Adrenal gland (tissue), 12 donors: ENCODE data around the gene HMCN2. TPM values are rescaled to one million over a fixed set of nuclear protein-coding genes. Genes with fewer than 3 reads are reported as not detected.

Experiments
- DNase-seq, 7 donors: peaks; one replicate each; pipeline ENCODE4 v3.0.0-alpha.2; 2019 to 2020
- H3K27ac ChIP-seq, 5 donors: fragments of 200-600 bp; sonication (generic) in 4 of 5; 1 replicate in 3 of 5; 2 replicates in 2 of 5; pipeline versions ENCODE4 v1.5.1 to v1.8.0; 2016 to 2020; ENCODE audit warnings: mild to moderate bottlenecking in 1 of 5
- H3K27me3 ChIP-seq: fragments of 200-600 bp; 2 replicates; pipeline ENCODE4 v1.8.0; 2021
- H3K36me3 ChIP-seq, 2 donors: fragments of 200-600 bp; replicated peaks in 1 of 2; 1 replicate in 1 of 2; 2 replicates in 1 of 2; pipeline versions ENCODE4 v1.5.1 to v1.8.0; 2018 to 2022
- H3K4me1 ChIP-seq, 2 donors: fragments of 200-600 bp; replicated peaks in 1 of 2; 1 replicate in 1 of 2; 2 replicates in 1 of 2; pipeline versions ENCODE4 v1.5.1 to v1.8.0; 2018 to 2021
- H3K4me3 ChIP-seq, 4 donors: fragments of 200-600 bp; sonication (generic) in 3 of 4; one replicate each; pipeline ENCODE4 v1.5.1; 2016 to 2018
- H3K9me3 ChIP-seq, 3 donors: fragments of 200-600 bp; sonication (generic) in 1 of 3; replicated peaks in 1 of 3; 1 replicate in 2 of 3; 2 replicates in 1 of 3; pipeline versions ENCODE4 v1.5.1 to v1.8.0; 2016 to 2021
- CTCF ChIP-seq, 6 experiments: fragments of 450-650 bp in 4 of 6; fragments of 200-600 bp in 2 of 6; sonication (generic) in 1 of 6; IDR thresholded peaks; 1 replicate in 5 of 6; 2 replicates in 1 of 6; pipeline versions ENCODE4 v1.5.1 to v1.8.0; 2016 to 2021; ENCODE audit warnings: antibody characterized with exemption in 6 of 6, mild to moderate bottlenecking in 2 of 6, moderate library complexity in 1 of 6
- POLR2A ChIP-seq, 2 donors: fragments of 450-650 bp; IDR thresholded peaks; one replicate each; pipeline ENCODE4 v1.6.1; 2017; ENCODE audit warnings: antibody characterized with exemption in 2 of 2, mild to moderate bottlenecking in 2 of 2, moderate library complexity in 1 of 2
- WGBS, 4 donors: extraction: QIAGEN DNeasy Blood & Tissue Kit in 2 of 4; methylation state at CpG; one replicate each; pipeline versions ENCODE4 v1.1.5 to v1.1.7; 2013 to 2017; 5-methylcytosine and 5-hydroxymethylcytosine counted together
- intact Hi-C, 2 donors: fragments of 100-400 bp; cut with DNase I; formaldehyde crosslinking; loops; one replicate each; pipeline versions ENCODE4 v1.14.1 to v1.15.0; 2022 to 2023
- polyA plus RNA-seq, 3 donors: library from polyadenylated mRNA; stranded (reverse); fragments of 200-250 nt in 2 of 3; fragments of 350-450 nt in 1 of 3; fragmentation: Illumina TruSeq in 1 of 3; extraction: RNeasy Lipid Tissue Mini Kit (QIAGEN cat#74804) in 1 of 3; gene quantifications; one replicate each; pipeline ENCODE4 v1.2.3, GENCODE V29; 2013 to 2014
- total RNA-seq, 9 donors: library from RNA; depleted of rRNA in 4 of 9; stranded (reverse); fragments of >200 nt in 4 of 9; fragments of 120-200 nt in 1 of 9; fragmentation: NEBNext Ultra II Directional in 1 of 9; extraction: Animal tissue kit (Norgen Biotek cat#: 25700) in 1 of 9; gene quantifications; one replicate each; pipeline versions ENCODE4 v1.1.0 to v1.2.4, GENCODE V29; 2013 to 2023
- donor health status: healthy with polysubstance abuse.
- donor health status: Bipolar disorder and iron deficiency.
- donor health status: DM: yes; HTN: yes; CAD: no.
- donor health status: DM: no; HTN: no; CAD: no.
- donor health status: DM: no; HTN: no; CAD: no.
- donor health status: DM: yes; HTN: yes; CAD: no.

HMCN2 gene
- total and polyA plus RNA-seq, 12 donors: 0.05 to 25.8 (median 0.42) TPM; not detected in 1

- intact Hi-C loops: no loop called here
- Histone ChIP-seq H3K9me3 (no peaks in the 10 kb centered on the region), H3K27me3 (no peaks in the 10 kb centered on the region), H3K36me3 (no peaks in the 10 kb centered on the region), H3K4me3 (no peak overlapping the region), H3K4me1 (no peaks in the 10 kb centered on the region), H3K27ac (no peak overlapping the region)
- DNase-seq: no peak
- TF ChIP-seq POLR2A (IDR thresholded peaks at IDR 0.05) (no peak), CTCF (IDR thresholded peaks at IDR 0.05) (no peak)
- WGBS, 4 donors: 40 to 70% (median 68%) methylated on average over 3 to 16 of the region's 16 CpGs; no CpG with 5 or more reads in 1 of the 4 donors
These were observed 128.1 kb downstream of the HMCN2 start for GRCh38 chr9:130393681-130394071.

GRCh38 chr9:130394320-130394719, 128.8 kb downstream of the HMCN2 start:
- 80 to 92% (median 85%) methylated on average over 2 to 11 of the region's 11 CpGs for WGBS, 4 donors
- Histone ChIP-seq H3K36me3 (no peaks in the 10 kb centered on the region), H3K27ac (no peak overlapping the region), H3K4me1 (no peaks in the 10 kb centered on the region), H3K27me3 (no peaks in the 10 kb centered on the region), H3K4me3 (no peak overlapping the region), H3K9me3 (no peaks in the 10 kb centered on the region)
- intact Hi-C loops: no loop called here
- no peak for DNase-seq
- no peak for TF ChIP-seq CTCF (IDR thresholded peaks at IDR 0.05)
- TF ChIP-seq POLR2A (IDR thresholded peaks at IDR 0.05): no peak

GRCh38 chr9:130394814-130395470, 129.4 kb downstream of the HMCN2 start:
- Histone ChIP-seq H3K27ac (no peak overlapping the region), H3K9me3 (no peaks in the 10 kb centered on the region), H3K36me3 (no peaks in the 10 kb centered on the region), H3K4me1 (no peaks in the 10 kb centered on the region), H3K4me3 (no peak overlapping the region), H3K27me3 (no peaks in the 10 kb centered on the region)
- intact Hi-C loops: no loop called here
- DNase-seq: no peak
- TF ChIP-seq CTCF (IDR thresholded peaks at IDR 0.05): no peak
- TF ChIP-seq POLR2A (IDR thresholded peaks at IDR 0.05): no peak
- 82 to 89% (median 87%) methylated on average over 6 to 23 of the region's 23 CpGs for WGBS, 4 donors

- Histone ChIP-seq H3K36me3 (no peaks in the 10 kb centered on the region), H3K9me3 (no peaks in the 10 kb centered on the region), H3K27ac (no peak overlapping the region), H3K4me1 (no peaks in the 10 kb centered on the region), H3K4me3 (no peak overlapping the region), H3K27me3 (no peaks in the 10 kb centered on the region)
- no peak for DNase-seq
- 88 to 91% (median 90%) methylated on average over 1 to 26 of the region's 26 CpGs for WGBS, 4 donors
- intact Hi-C loops: no loop called here
- no peak for TF ChIP-seq CTCF (IDR thresholded peaks at IDR 0.05)
- TF ChIP-seq POLR2A (IDR thresholded peaks at IDR 0.05): no peak
These were observed 130.4 kb downstream of the HMCN2 start for GRCh38 chr9:130395810-130396435.
